Bronchial epithelial cell (primary cell): ENCODE data around the gene HOXD10. TPM values are rescaled to one million over a fixed set of nuclear protein-coding genes. Genes with fewer than 3 reads are reported as not detected.

Source experiments
- DNase-seq: peaks from one replicate; pipeline ENCODE4 v3.0.0-alpha.2; 2010; ENCODE audit warnings: low read depth
- FAIRE-seq: peaks from 2 replicates; lab custom pipeline; 2011; peaks lifted over from hg19 to GRCh38; lab: Jason Lieb, UNC
- H3K27me3 ChIP-seq: 2 replicates; pipeline ENCODE4 v1.5.1; 2011; ENCODE audit warnings: low read length; ENCODE audit not compliant: control insufficient read depth, insufficient read depth
- H3K36me3 ChIP-seq: 2 replicates; pipeline ENCODE4 v1.5.1; 2011; ENCODE audit warnings: low read length; ENCODE audit not compliant: control insufficient read depth, insufficient read depth
- H3K4me3 ChIP-seq: 2 replicates; pipeline ENCODE4 v1.5.1; 2011; ENCODE audit warnings: mild to moderate bottlenecking, low read depth, low read length, control low read depth
- total RNA-seq: library from RNA; depleted of rRNA; stranded (reverse); fragments of >200 nt; gene quantifications from 2 replicates; pipeline ENCODE4 v1.2.1, GENCODE V29; 2014
- TF ChIP-seq, protein P1 (sequence below): IDR thresholded peaks from 2 replicates; pipeline ENCODE4 v1.5.1; 2011; ENCODE audit warnings: mild to moderate bottlenecking, moderate library complexity, low read length, control low read depth, inconsistent platforms; ENCODE audit not compliant: insufficient read depth, severe bottlenecking

HOXD10 gene
- total RNA-seq, 1 donor from 2014 or later, result not detected

DNA sequence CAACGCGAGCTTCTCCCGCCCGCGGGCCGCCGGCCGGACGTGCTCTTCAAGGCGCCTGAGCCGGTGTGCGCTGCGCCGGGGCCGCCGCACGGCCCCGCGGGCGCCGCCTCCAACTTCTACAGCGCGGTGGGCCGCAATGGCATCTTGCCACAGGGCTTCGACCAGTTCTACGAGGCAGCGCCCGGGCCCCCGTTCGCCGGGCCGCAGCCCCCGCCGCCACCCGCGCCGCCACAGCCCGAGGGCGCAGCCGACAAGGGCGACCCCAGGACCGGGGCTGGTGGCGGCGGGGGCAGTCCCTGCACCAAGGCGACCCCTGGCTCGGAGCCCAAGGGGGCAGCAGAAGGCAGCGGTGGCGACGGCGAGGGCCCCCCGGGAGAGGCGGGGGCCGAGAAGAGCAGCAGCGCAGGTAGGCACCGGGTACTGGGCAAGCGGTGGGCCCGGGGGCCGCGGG is 8.8 kb upstream of the HOXD10 start:
- TF ChIP-seq, protein P1, sequence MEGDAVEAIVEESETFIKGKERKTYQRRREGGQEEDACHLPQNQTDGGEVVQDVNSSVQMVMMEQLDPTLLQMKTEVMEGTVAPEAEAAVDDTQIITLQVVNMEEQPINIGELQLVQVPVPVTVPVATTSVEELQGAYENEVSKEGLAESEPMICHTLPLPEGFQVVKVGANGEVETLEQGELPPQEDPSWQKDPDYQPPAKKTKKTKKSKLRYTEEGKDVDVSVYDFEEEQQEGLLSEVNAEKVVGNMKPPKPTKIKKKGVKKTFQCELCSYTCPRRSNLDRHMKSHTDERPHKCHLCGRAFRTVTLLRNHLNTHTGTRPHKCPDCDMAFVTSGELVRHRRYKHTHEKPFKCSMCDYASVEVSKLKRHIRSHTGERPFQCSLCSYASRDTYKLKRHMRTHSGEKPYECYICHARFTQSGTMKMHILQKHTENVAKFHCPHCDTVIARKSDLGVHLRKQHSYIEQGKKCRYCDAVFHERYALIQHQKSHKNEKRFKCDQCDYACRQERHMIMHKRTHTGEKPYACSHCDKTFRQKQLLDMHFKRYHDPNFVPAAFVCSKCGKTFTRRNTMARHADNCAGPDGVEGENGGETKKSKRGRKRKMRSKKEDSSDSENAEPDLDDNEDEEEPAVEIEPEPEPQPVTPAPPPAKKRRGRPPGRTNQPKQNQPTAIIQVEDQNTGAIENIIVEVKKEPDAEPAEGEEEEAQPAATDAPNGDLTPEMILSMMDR, result no peak
- peaks cover 78% of the 10 kb centered on the region for H3K27me3 ChIP-seq

DNA sequence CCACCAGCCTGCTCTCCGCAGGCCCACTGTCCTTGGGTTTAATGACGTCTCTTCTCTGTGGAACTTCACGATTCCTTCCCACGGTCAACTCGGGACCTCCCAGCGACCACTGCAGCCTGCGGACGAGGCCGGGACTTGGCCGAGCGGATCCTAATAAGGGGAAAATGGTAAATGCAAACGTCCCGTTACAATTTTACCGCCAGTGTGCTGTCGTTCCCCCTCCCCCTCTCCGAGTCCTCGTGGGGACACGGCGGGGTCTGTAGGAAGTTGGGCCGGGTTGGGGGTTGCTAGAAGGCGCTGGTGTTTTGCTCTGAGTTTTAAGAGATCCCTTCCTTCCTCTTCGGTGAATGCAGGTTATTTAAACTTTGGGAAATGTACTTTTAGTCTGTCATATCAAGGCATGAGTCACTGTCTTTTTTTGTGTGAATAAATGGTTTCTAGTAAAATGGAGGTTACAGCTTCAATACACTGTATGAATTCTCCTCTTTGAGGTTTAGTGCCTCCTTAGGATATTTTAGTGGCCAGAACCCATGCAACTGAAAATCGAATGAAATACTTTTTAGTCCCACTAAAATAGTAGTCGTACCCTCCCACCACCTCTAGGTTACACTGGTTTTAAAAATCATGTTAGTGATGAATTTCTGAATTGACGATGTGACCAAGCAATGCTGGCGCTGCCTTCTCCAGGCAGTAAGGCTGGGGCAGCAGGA is 7.2 kb upstream of the HOXD10 start:
- no peak for FAIRE-seq
- TF ChIP-seq, protein P1, result no peak
- Histone ChIP-seq H3K36me3 (no peaks in the 10 kb centered on the region), H3K27me3 (peaks cover 76% of the 10 kb centered on the region), H3K4me3 (no peak overlapping the region)
- no peak for DNase-seq

More for the DNA sequence above, 8.8 kb upstream of the HOXD10 start:
- FAIRE-seq (no peak), DNase-seq (no peak)
- Histone ChIP-seq H3K4me3 (no peak overlapping the region), H3K36me3 (no peaks in the 10 kb centered on the region)

DNA sequence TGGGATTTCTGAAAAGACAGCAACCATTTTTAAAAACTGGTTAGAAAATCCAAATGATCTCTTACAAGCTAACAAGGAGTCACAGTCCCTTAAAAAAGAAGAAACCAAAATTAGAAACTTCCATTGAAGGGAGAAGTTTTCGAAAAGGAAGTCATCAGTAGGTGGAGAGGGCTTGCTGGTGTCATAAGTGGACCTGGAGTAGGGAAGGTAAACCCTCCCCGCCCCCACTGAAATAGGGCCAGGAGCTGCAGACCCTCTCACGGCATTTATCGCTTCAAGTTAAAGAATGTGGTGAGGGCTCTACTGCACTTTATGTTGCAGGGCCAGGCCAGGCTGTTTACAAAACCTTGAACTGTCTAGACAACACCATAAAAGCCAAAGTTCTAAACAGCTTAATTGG is 6.6 kb upstream of the HOXD10 start:
- peaks cover 76% of the 10 kb centered on the region for H3K27me3 ChIP-seq
- DNase-seq, result no peak

DNA sequence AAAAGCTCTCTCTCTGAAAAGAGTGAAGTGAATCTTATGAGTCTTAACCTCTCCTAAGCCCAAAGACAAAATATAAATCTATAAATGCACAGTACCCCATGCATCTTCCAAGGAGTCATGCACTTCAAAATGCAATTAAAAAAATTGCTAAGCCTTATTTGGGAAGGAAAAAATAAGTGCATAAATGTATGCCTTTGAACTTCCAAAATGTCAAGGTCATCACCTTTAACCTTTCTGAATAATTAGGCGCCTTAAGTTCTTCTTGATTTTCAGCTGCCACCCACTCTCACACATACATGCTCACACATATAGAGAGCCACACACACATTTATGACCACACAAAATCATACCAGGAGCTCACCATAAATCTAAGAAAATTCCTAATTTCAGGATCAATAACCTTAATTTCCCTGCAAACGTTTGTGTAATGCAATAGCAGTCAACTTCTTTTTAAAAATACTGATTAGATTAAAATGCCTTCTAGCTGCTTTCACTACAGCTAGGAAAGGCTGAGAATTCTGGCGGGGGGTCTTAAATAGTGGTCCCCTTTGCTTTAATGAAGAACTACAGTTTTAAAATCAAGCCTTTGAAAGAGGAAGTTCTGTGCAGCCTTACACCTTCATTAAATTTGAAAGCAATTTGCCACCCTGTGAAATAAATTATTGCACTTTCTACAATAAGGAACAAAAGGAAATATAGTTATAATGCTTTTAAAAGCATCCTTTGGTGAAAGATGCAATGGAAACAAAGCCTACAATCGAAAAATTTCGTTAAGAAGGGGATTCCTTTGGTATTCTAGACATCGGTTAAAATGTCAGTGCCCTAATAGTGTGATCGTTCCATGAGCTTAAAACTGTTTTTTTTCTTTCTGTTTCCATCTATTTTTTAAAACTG is 5.9 kb upstream of the HOXD10 start:
- TF ChIP-seq, protein P1, result no peak
- Histone ChIP-seq H3K36me3 (no peaks in the 10 kb centered on the region), H3K4me3 (no peak overlapping the region), H3K27me3 (peaks cover 74% of the 10 kb centered on the region)
- DNase-seq (no peak), FAIRE-seq (no peak)

More for the DNA sequence above, 6.6 kb upstream of the HOXD10 start:
- Histone ChIP-seq H3K4me3 (no peak overlapping the region), H3K36me3 (no peaks in the 10 kb centered on the region)
- FAIRE-seq, result no peak
- TF ChIP-seq, protein P1, result no peak

DNA sequence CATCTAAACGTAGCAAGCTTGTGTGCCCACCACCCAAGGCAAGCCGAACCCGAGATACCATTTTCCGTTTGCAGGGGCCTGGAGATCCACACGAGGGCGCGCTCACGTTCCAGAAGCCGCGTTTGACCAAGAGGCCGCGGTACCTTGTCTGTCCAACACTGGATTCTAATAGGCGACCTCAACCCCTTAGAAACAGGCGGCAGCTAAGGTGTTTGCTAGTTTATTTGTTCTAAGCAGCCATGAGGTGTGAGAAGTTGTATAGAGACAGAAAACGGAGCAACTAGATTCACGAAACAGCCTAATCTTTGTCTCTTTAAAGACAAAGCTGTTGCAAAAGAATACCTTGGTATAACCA is 5.3 kb upstream of the HOXD10 start:
- peaks cover 74% of the 10 kb centered on the region for H3K27me3 ChIP-seq
- peak; percentile 26 for DNase-seq
- no peak for FAIRE-seq
- H3K36me3 ChIP-seq, result no peaks in the 10 kb centered on the region
- TF ChIP-seq, protein P1, result peak; percentile 73
- no peak overlapping the region for H3K4me3 ChIP-seq
